RWPE1 (cell line): ENCODE data around the gene CLECL1.

Experiments
- CTCF ChIA-PET: fragments of 350-600 bp; sonication (Branson Sonifier 250); formaldehyde crosslinking; extraction: SDS; loops from one replicate; lab custom pipeline; 2021; lab: Yijun Ruan, JAX
- POLR2A ChIA-PET: fragments of 400-600 bp; formaldehyde crosslinking; extraction: SDS; loops from one replicate; lab custom pipeline; 2020; ENCODE audit warnings: antibody characterized with exemption; ENCODE audit not compliant: low non-redundant PET; lab: Yijun Ruan, JAX
- DNase-seq: peaks from one replicate; pipeline ENCODE4 v3.0.0; 2012; ENCODE audit warnings: low spot score
- H3K27ac ChIP-seq: fragments of 450-650 bp; 2 replicates; pipeline ENCODE4 v1.5.1; 2017
- TF ChIP-seq, protein P1 (sequence below): fragments of 450-650 bp; conservative IDR thresholded peaks from 2 replicates; pipeline ENCODE4 v1.5.1; 2017; ENCODE audit warnings: low read depth, mild to moderate bottlenecking

Gene CLECL1

DNA sequence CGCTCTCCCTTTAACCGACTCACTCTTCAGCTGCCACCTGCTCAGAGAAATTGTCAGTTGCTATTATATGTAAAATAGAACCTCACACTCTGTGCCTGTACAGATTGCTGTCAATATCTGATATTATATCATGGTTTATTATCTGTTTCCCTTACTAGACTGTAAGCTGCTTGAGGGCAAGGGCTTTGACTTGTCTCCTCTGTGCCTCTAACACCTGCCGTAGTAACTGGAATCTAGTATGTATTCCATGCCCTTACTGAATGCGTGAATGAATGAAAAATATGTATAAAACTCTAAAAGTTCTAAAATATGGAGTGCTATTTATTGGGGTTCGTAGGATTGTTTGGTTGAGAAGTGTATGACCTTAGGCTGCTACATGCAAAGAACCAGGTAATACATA lies 29.5 kb upstream of the CLECL1 start:
- TF ChIP-seq, protein P1, sequence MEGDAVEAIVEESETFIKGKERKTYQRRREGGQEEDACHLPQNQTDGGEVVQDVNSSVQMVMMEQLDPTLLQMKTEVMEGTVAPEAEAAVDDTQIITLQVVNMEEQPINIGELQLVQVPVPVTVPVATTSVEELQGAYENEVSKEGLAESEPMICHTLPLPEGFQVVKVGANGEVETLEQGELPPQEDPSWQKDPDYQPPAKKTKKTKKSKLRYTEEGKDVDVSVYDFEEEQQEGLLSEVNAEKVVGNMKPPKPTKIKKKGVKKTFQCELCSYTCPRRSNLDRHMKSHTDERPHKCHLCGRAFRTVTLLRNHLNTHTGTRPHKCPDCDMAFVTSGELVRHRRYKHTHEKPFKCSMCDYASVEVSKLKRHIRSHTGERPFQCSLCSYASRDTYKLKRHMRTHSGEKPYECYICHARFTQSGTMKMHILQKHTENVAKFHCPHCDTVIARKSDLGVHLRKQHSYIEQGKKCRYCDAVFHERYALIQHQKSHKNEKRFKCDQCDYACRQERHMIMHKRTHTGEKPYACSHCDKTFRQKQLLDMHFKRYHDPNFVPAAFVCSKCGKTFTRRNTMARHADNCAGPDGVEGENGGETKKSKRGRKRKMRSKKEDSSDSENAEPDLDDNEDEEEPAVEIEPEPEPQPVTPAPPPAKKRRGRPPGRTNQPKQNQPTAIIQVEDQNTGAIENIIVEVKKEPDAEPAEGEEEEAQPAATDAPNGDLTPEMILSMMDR: no peak
- no peak for DNase-seq
- H3K27ac ChIP-seq: no peak overlapping the region
- ChIA-PET POLR2A (no interaction called here), CTCF (interaction anchor here (1.5 kb wide), 1 partner anchor 19 kb away, joined by 3 read pairs; no protein-coding TSS in a partner anchor)

GRCh38 chr12:9761419-9761781 lies 28.5 kb upstream of the CLECL1 start:
- H3K27ac ChIP-seq: no peak overlapping the region
- CTCF ChIA-PET: interaction anchor here (1.5 to 2.6 kb wide), 2 partner anchors 10 to 18 kb away, joined by 3 to 11 read pairs; no protein-coding TSS in a partner anchor
- POLR2A ChIA-PET: no interaction called here
- DNase-seq: no peak
- TF ChIP-seq, protein P1: no peak

DNA sequence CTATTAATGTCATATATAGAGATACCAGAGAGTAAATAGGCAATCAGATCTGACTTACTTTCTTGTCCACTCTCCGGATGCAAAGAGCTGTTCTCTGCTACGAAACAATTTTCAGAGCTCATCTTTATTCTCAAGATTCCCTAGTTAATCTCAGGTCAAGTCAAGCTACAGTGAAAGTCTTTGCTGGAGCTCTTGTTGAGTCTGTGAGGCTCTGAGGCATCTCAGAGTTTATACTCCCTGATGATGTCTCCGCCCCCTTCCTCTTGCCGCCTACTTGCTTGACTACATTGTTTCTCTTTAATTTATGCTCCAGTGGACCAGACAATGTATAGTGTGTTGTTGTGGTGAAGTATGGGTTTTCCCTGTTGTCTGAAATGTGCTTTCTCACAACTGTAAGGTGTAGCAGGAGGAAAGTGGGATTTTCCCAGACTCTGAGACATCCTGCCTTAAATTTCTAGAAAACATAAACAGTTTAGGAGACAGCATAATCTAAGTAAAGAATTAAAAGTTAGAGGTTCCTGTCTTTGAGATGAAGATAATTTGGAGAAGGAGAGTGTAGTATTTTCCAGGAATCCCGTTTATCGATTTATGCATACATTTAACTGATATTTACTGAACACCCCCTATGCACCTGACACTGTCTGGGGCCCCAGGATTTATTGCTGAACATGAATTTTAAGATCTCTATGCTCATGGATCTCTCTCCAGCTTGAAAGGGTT lies 28.0 kb upstream of the CLECL1 start, which contains the start of gene CD69:
Gene CD69, minus strand, starts transcription at position 203 of the 720 bp plus-strand sequence. Its CDS starts 81 bp downstream, at position 122.
- ChIA-PET CTCF (interaction anchor here (2.6 kb wide), 1 partner anchor 10 kb away, joined by 11 read pairs; no protein-coding TSS in a partner anchor), POLR2A (interaction anchor here (0.6 kb wide), 1 partner anchor 113 kb away, joined by 3 read pairs; no protein-coding TSS in a partner anchor)
- no peak for DNase-seq
- no peak within 1 kb of the TSS for H3K27ac ChIP-seq
- TF ChIP-seq, protein P1: no peak

DNA sequence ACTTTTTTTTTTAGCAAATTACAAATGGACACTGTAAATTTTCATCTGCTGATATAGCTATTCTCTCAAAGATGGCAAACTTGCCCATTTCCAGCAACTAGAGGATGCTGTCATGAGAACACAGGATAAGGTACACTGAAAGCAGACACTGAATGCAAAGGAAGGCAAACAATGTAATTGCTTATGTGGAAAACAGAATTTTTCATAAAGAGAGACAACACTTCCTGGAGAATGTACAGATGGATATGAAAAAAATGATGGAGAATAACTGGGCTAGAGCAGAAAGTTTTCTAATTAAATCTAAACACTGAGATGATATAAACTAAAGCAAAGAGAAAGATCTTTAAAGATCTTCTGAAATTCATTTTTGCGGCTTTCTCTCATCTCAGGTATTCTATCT lies 27.2 kb upstream of the CLECL1 start:
- ChIA-PET POLR2A (interaction anchor here (0.6 kb wide), 1 partner anchor 112 kb away, joined by 3 read pairs; no protein-coding TSS in a partner anchor), CTCF (interaction anchor here (2.6 kb wide), 1 partner anchor 9 kb away, joined by 11 read pairs; no protein-coding TSS in a partner anchor)
- DNase-seq: no peak
- no peak overlapping the region for H3K27ac ChIP-seq
- TF ChIP-seq, protein P1: no peak

- no peak overlapping the region for H3K27ac ChIP-seq
Observed at GRCh38 chr12:9759694-9760093, 26.8 kb upstream of the CLECL1 start.

DNA sequence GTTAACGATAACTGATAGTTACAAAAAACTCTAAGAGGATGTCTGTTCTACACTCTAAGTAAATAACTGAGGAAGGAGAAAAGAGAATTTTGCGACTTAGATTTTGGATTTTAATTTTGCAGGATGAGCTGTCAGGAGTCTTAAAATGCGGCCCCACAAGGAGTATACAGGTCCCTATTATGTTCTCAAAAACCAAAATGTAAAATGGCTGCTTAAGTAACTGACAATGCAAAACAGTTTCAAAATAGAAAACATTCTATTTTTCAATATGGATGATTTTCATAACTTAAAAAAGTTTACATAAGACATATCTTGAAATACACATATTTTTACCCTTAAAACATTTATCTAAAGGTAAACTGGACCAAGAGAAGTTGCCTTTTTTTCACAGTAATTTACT lies 25.2 kb upstream of the CLECL1 start:
- CTCF ChIA-PET: interaction anchor here (0.5 to 0.8 kb wide), 3 partner anchors 8 to 1719 kb away, joined by 3 read pairs; no protein-coding TSS in a partner anchor
- DNase-seq: no peak
- POLR2A ChIA-PET: no interaction called here
- TF ChIP-seq, protein P1: no peak
- H3K27ac ChIP-seq: no peak overlapping the region

More at GRCh38 chr12:9759694-9760093, 26.8 kb upstream of the CLECL1 start:
- ChIA-PET CTCF (interaction anchor here (2.6 kb wide), 1 partner anchor 9 kb away, joined by 11 read pairs; no protein-coding TSS in a partner anchor), POLR2A (no interaction called here)
- no peak for DNase-seq
- TF ChIP-seq, protein P1: no peak
